Measurements from ENCODE around the gene WIPF3.

WIPF3 gene

DNA sequence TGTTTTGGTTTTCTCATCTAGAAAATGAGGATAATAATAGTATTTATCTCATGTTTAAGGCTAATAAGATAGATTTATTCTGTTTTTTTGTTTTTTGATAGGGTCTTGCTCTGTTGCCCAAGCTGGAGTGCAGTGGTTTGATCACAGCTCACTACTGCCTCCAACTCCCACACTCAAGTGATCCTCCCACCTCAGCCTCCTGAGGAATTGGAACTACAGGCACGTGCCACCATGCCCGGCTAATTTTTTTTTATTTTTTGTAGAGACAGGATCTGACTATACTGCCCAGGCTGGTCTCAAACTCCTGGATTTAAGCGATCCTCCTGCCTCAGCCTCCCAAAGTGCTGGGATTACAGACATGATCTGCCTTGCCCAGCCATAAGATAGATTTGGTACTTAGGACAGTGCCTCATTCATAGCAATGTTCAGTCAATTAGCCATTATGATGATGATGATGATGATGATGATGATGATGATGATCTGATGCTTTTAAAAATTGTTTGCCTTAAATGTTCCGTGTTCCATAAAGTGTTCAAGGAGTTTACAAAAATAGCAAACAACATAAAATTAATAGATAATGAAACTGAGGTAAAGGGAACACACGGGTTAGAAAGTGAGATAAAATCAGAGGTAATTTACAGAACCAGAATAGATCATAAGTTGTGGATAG lies 4.6 kb downstream of the WIPF3 start:
- no peaks in the 10 kb centered on the region for H3K9me3 Mint-ChIP-seq

DNA sequence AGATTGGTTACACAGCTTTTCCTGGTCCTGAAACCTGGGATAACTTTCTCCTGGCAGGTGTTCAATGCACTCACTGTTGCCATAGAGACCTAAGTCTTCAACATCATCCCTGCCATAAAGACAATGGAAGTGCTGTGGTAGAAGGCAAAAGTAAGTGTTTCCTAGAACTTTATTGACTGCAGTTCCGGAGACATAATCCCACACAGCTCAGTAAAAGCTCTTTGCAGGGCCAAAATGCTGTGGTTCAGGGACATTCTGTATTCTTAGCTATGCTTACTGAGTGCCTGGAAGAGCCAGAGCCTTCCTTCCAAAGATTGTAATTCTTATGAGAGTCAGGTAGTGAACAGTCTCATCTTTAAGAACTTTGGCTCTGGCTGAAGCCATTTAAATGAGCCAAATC lies 5.3 kb downstream of the WIPF3 start:
- Mint-ChIP-seq H3K4me3 (no peak overlapping the region), H3K4me1 (peaks cover 46% of the 10 kb centered on the region), H3K27ac (no peak overlapping the region), H3K36me3 (ENCODE audit: low read depth) (no peaks in the 10 kb centered on the region), H3K9me3 (no peaks in the 10 kb centered on the region), H3K27me3 (ENCODE audit: low read depth, poor library complexity) (peaks cover 56% of the 10 kb centered on the region)
- TF ChIP-seq, protein P1, sequence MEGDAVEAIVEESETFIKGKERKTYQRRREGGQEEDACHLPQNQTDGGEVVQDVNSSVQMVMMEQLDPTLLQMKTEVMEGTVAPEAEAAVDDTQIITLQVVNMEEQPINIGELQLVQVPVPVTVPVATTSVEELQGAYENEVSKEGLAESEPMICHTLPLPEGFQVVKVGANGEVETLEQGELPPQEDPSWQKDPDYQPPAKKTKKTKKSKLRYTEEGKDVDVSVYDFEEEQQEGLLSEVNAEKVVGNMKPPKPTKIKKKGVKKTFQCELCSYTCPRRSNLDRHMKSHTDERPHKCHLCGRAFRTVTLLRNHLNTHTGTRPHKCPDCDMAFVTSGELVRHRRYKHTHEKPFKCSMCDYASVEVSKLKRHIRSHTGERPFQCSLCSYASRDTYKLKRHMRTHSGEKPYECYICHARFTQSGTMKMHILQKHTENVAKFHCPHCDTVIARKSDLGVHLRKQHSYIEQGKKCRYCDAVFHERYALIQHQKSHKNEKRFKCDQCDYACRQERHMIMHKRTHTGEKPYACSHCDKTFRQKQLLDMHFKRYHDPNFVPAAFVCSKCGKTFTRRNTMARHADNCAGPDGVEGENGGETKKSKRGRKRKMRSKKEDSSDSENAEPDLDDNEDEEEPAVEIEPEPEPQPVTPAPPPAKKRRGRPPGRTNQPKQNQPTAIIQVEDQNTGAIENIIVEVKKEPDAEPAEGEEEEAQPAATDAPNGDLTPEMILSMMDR (IDR thresholded peaks at IDR 0.05), result no peak
- DNase-seq, result no peak

More for the DNA sequence above, 4.6 kb downstream of the WIPF3 start:
- TF ChIP-seq, protein P1 (IDR thresholded peaks at IDR 0.05), result no peak
- Mint-ChIP-seq H3K4me3 (no peak overlapping the region), H3K27me3 (ENCODE audit: low read depth, poor library complexity) (peaks cover 59% of the 10 kb centered on the region), H3K4me1 (peaks cover 46% of the 10 kb centered on the region), H3K27ac (no peak overlapping the region), H3K36me3 (ENCODE audit: low read depth) (no peaks in the 10 kb centered on the region)
- DNase-seq, result no peak

DNA sequence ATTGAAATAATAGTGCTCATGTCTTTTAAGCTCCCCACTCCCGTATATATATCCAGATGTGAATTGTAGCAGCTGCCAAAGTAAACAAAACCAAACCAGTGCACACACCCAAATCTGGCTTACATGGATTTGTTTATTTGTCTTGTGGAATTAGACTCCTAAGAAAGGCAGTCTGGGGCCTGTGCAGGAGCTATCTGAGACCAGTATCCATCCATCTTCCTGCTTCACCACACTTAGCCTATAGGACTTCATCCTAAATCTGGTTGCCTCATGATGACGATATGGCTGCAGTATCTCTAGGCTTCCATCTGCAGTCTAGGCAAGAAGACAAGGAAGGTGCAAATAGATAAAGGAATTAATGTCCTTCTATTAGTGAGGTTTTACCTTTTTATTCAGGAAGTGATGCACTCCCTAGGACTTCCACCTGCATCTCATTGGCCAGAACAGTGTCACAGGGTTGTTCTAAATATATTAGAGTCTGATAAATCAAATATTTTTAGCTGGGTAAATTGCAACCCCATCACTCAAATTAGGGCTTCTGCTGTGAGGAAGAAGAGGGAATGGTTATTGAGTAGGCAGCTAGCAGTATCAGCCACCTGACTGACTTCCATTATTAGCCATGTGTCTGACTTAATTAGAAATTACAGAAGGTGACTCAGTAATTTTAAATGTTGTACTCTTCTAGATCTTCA lies 6.0 kb downstream of the WIPF3 start:
- DNase-seq, result no peak
- H3K4me1 Mint-ChIP-seq, result peaks cover 46% of the 10 kb centered on the region
- TF ChIP-seq, protein P1 (IDR thresholded peaks at IDR 0.05), result no peak
- peaks cover 50% of the 10 kb centered on the region for H3K27me3 Mint-ChIP-seq (ENCODE audit: low read depth, poor library complexity)
- H3K36me3 Mint-ChIP-seq (ENCODE audit: low read depth), result no peaks in the 10 kb centered on the region
- no peak overlapping the region for H3K27ac Mint-ChIP-seq
- H3K4me3 Mint-ChIP-seq, result no peak overlapping the region
- H3K9me3 Mint-ChIP-seq, result no peaks in the 10 kb centered on the region

DNA sequence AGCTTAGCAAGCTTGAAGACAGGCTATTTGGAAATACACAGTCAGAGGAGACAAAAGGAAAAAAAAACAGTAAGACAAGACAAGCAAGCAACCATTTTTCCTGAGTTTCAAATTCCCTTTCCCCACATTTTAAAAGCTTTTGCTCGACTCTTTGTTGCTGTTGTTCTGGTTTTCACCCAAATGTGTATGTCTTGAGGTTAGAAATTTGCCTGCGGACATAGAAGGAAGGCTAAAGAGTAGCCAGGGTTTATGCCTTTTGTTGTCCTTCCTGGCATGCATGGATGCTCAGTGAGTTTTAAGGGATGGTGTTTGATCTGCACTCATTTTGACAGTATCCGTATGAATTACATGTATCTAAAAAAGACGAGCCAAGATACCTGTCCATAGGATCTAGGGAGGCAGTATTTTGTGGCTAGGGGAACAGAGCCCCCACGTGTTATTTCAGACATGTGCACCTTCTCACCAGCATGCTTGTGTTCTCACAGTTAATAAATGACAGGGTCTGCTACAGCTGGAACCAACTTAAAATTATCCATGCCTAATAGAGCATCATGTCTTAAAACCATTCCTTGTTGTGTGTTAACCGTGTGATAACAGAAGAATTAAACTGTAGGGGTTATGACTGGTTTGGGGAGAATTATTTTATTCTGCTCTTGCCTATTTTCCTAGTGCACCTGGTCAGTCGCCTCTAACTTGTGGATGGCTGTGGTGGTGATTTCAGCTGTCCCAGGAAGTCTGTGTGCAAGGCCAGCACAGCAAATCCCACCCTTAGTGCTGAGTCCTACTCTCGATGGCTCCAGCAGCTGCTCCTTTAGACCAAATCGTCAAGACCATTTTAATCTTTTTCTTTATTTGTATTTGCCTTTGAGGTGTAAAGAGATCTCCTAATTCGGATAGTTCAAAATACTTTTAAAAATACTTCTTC lies 9.1 kb downstream of the WIPF3 start:
- Mint-ChIP-seq H3K27ac (no peak overlapping the region), H3K4me1 (peaks cover 22% of the 10 kb centered on the region), H3K27me3 (ENCODE audit: low read depth, poor library complexity) (peaks cover 32% of the 10 kb centered on the region), H3K9me3 (no peaks in the 10 kb centered on the region), H3K36me3 (ENCODE audit: low read depth) (no peaks in the 10 kb centered on the region), H3K4me3 (no peak overlapping the region)
- TF ChIP-seq, protein P1 (IDR thresholded peaks at IDR 0.05), result no peak
- DNase-seq, result no peak

DNA sequence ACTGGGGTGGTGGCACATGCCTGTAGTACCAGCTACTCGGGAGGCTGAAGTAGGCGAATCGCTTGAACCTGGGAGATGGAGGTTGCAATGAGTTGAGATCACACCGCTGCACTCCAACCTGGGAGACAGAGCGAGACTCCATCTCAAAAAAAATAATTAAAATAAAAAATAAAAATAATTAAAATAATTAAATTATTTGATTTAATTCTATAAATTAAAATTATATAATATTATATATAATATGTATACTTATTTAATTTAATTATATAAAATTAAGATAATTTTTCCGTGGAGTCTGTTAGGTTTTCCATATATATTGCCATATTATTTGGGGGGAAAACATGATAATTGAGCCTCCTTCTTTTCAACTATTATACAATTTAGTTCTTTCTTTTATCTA lies 12.0 kb downstream of the WIPF3 start:
- Mint-ChIP-seq H3K36me3 (ENCODE audit: low read depth) (no peaks in the 10 kb centered on the region), H3K9me3 (no peaks in the 10 kb centered on the region), H3K4me3 (no peak overlapping the region), H3K27me3 (ENCODE audit: low read depth, poor library complexity) (peaks cover 29% of the 10 kb centered on the region), H3K4me1 (peaks cover 11% of the 10 kb centered on the region), H3K27ac (no peak overlapping the region)
- DNase-seq, result no peak
- TF ChIP-seq, protein P1 (IDR thresholded peaks at IDR 0.05), result no peak
